Bronchial epithelial cell (primary cell): ENCODE measurements around the gene VAV1. TPM values are rescaled to one million over a fixed set of nuclear protein-coding genes. Genes with fewer than 3 reads are reported as not detected.

Experiments used
- DNase-seq: peaks from one replicate; pipeline ENCODE4 v3.0.0-alpha.2; 2010; ENCODE audit warnings: low read depth
- FAIRE-seq: peaks from 2 replicates; lab custom pipeline; 2011; peaks lifted over from hg19 to GRCh38; lab: Jason Lieb, UNC
- H3K27me3 ChIP-seq: 2 replicates; pipeline ENCODE4 v1.5.1; 2011; ENCODE audit warnings: low read length; ENCODE audit not compliant: control insufficient read depth, insufficient read depth
- H3K36me3 ChIP-seq: 2 replicates; pipeline ENCODE4 v1.5.1; 2011; ENCODE audit warnings: low read length; ENCODE audit not compliant: control insufficient read depth, insufficient read depth
- H3K4me3 ChIP-seq: 2 replicates; pipeline ENCODE4 v1.5.1; 2011; ENCODE audit warnings: mild to moderate bottlenecking, low read depth, low read length, control low read depth
- total RNA-seq: library from RNA; depleted of rRNA; stranded (reverse); fragments of >200 nt; gene quantifications from 2 replicates; pipeline ENCODE4 v1.2.1, GENCODE V29; 2014
- TF ChIP-seq, protein P1 (sequence below): IDR thresholded peaks from 2 replicates; pipeline ENCODE4 v1.5.1; 2011; ENCODE audit warnings: mild to moderate bottlenecking, moderate library complexity, low read length, control low read depth, inconsistent platforms; ENCODE audit not compliant: insufficient read depth, severe bottlenecking

The VAV1 gene
- total RNA-seq, 1 donor from 2014 or later, result 0.53 TPM

DNA sequence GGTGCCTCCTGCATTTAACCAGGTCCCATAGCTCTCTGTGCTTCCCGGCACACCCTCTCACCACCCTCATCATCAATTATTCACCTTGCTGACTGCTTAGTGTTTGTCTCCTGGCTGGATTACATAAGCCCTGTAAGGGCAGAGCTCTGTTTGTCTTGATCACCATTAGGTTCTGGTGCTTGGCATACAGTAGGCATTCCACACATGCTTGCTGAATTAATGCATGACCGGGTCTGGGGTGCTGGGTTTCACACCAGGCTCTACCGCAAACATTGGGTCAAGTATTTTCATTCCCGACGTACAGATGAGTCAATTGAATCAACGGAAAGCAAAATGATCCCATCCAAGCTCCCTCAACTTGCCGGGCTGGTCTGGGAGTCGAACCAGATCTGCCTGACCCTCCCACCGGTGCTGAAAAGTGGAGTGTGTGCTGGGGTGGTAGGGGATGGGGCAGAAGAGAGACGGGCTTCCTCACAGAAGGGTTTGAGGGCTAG lies 28.5 kb downstream of the VAV1 start:
- H3K27me3 ChIP-seq, result no peaks in the 10 kb centered on the region
- FAIRE-seq (peak; percentile 99), DNase-seq (peak; percentile 100)
- peak overlapping the region; percentile 41 for H3K4me3 ChIP-seq
- no peaks in the 10 kb centered on the region for H3K36me3 ChIP-seq
- TF ChIP-seq, protein P1, sequence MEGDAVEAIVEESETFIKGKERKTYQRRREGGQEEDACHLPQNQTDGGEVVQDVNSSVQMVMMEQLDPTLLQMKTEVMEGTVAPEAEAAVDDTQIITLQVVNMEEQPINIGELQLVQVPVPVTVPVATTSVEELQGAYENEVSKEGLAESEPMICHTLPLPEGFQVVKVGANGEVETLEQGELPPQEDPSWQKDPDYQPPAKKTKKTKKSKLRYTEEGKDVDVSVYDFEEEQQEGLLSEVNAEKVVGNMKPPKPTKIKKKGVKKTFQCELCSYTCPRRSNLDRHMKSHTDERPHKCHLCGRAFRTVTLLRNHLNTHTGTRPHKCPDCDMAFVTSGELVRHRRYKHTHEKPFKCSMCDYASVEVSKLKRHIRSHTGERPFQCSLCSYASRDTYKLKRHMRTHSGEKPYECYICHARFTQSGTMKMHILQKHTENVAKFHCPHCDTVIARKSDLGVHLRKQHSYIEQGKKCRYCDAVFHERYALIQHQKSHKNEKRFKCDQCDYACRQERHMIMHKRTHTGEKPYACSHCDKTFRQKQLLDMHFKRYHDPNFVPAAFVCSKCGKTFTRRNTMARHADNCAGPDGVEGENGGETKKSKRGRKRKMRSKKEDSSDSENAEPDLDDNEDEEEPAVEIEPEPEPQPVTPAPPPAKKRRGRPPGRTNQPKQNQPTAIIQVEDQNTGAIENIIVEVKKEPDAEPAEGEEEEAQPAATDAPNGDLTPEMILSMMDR, result no peak

DNA sequence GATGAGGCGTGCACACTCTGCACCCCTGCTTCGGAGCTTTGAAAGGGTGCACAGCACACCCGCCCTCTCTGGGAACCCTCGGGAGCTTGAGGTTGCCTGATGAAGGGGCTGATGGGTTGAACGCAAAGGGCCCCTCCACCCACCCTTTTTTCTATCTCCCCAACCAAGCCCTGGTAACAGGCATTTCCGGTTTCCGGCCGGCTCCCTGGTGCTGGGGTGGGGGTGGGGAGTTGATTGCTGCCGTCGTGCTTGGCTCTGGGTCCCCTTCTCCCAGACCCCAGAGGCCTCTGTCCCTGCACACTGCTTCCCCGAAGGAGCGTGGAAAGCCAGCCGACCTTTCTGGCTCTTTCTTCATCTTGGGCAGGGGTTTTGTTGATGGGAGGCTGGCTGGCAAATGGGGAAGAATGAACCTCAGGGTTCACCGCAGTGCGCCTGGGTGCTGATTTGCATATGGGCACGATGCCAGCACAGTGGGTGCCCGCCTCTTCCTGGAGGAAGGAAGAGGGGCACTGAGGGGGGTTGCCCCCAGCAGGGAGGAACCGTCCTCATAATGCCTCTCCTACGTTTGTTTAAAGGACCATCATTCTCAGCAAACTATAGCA lies 29.1 kb downstream of the VAV1 start:
- DNase-seq (peak; percentile 54), FAIRE-seq (no peak)
- Histone ChIP-seq H3K27me3 (no peaks in the 10 kb centered on the region), H3K36me3 (no peaks in the 10 kb centered on the region), H3K4me3 (peak overlapping the region; percentile 41)
- TF ChIP-seq, protein P1, result no peak

DNA sequence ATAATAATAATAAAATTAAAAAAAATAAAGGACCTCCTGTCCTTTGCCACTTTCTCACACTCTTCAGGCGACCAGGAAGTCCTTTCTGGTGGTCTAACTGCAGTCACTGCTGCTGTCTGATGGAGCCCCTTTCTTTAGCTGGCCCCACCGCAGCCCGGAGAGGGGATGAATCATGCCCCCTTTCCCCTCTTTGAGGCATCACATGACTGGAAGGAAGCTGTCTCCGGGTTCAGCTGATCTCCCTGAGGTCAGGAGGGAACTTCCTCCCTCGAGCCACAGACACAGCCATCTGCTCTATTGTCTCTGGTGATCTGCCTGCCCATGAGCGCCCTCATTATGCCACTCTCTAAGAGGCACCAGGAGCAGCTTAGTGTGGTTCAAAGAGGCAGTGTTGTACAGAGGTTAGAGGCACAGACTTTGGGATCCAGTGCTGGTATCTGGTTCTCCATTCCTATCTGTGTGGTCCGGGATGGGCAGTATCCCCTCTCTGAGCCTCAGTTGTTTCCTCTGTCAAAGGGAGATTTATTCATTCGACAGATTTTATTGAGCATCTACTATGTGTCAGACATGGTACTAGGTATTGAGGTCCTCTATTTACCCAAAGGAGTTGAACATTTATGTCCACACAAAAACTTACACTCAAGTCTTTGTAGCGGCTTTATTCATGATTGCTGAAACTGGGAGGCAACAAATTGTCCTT lies 30.0 kb downstream of the VAV1 start:
- Histone ChIP-seq H3K4me3 (no peak overlapping the region), H3K27me3 (no peaks in the 10 kb centered on the region), H3K36me3 (no peaks in the 10 kb centered on the region)
- FAIRE-seq, result peak; percentile 23
- DNase-seq, result peak; percentile 64
- TF ChIP-seq, protein P1, result no peak

DNA sequence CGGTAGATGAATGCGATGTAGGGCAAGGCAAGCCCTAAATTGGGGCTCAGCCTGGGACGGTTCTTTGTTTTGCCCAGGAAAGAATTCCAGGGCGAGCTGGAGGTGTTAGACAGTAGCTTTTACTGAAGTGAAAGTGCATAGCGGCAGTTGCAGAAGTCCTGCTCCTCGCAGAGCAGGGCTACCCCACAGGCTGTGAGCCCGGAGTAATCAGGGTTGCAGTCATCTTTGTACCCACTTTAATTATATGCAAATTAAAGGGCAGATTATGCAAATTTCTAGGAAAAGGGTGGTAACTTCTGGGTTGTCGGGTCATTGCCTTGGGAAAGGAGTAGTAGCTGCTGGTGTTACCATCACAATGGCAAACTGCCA lies 30.5 kb downstream of the VAV1 start:
- TF ChIP-seq, protein P1, result no peak
- no peak for FAIRE-seq
- no peaks in the 10 kb centered on the region for H3K36me3 ChIP-seq
- no peaks in the 10 kb centered on the region for H3K27me3 ChIP-seq
- no peak overlapping the region for H3K4me3 ChIP-seq
- no peak for DNase-seq

DNA sequence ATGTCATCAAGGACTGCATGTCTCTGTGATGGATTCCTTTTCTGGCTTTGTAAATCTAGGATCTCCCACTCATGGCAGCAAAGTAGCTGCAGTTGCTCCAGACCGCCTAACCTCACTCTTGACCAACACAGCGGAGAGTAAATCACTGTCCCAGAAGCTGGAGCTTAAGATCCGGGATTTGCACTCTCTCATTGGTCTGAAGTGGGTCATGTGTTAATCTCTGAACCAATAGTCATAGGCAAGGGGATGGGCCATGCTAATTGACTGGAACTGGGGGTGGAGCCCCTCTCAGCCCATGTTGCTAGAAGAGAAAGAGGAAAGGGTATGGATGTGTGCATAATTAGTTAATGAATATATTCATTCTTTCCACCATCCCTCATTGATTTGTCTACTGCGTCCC lies 34.0 kb downstream of the VAV1 start:
- DNase-seq (no peak), FAIRE-seq (no peak)
- H3K36me3 ChIP-seq, result no peaks in the 10 kb centered on the region
- no peaks in the 10 kb centered on the region for H3K27me3 ChIP-seq
- TF ChIP-seq, protein P1, result no peak
- H3K4me3 ChIP-seq, result no peak overlapping the region

DNA sequence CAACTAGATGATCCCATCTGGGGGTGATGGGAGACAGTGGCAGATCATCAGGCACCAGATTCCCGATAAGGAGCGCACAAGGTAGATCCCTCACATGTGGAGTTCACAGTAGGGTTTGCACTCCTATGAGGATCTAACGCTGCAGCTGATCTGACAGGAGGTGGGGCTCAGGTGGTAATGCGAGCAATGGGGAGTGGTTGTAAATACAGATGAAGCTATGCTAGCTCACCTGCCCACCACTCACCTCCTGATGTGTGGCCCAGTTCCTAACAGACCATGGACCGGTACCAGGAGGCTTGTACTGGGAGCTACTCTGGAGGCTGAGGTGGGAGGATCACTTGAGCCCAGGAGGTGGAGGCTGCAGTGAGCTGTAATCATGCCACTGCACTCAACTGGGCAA lies 34.8 kb downstream of the VAV1 start:
- H3K36me3 ChIP-seq, result no peaks in the 10 kb centered on the region
- no peak for FAIRE-seq
- no peak for DNase-seq
- TF ChIP-seq, protein P1, result no peak
- H3K27me3 ChIP-seq, result no peaks in the 10 kb centered on the region
- no peak overlapping the region for H3K4me3 ChIP-seq
